GM21619 (cell line): ENCODE data around the gene TMEM132D.

ENCODE experiments used
- ATAC-seq: cut with Tn5 transposase; IDR thresholded peaks from one replicate; pipeline ENCODE4 v1.9.1; 2021; ENCODE audit not compliant: unreplicated experiment

Gene TMEM132D

GRCh38 chr12:129873833-129874208, 30.0 kb downstream of the TMEM132D start:
- no peak for ATAC-seq

- no peak for ATAC-seq
Observed at GRCh38 chr12:129873111-129873832, 30.6 kb downstream of the TMEM132D start.

GRCh38 chr12:129871991-129872972, 31.5 kb downstream of the TMEM132D start:
- no peak for ATAC-seq

- ATAC-seq: no peak
Observed at GRCh38 chr12:129870796-129871195, 33.0 kb downstream of the TMEM132D start.

- no peak for ATAC-seq
Observed at GRCh38 chr12:129870136-129870535, 33.7 kb downstream of the TMEM132D start.

- no peak for ATAC-seq
Observed at GRCh38 chr12:129868575-129868974, 35.2 kb downstream of the TMEM132D start.

- ATAC-seq: no peak
Observed at GRCh38 chr12:129863938-129864337, 39.9 kb downstream of the TMEM132D start.

- ATAC-seq: no peak
Observed at GRCh38 chr12:129862561-129863175, 41.2 kb downstream of the TMEM132D start.

GRCh38 chr12:129861951-129862350, 41.9 kb downstream of the TMEM132D start:
- ATAC-seq: no peak

GRCh38 chr12:129854591-129854990, 49.2 kb downstream of the TMEM132D start:
- no peak for ATAC-seq

GRCh38 chr12:129851296-129851695, 52.5 kb downstream of the TMEM132D start:
- ATAC-seq: no peak

GRCh38 chr12:129848876-129849275, 54.9 kb downstream of the TMEM132D start:
- ATAC-seq: no peak

- no peak for ATAC-seq
Observed at GRCh38 chr12:129847063-129847462, 56.8 kb downstream of the TMEM132D start.

GRCh38 chr12:129844662-129845220, 59.1 kb downstream of the TMEM132D start:
- ATAC-seq: no peak

- ATAC-seq: no peak
Observed at GRCh38 chr12:129841251-129841650, 62.6 kb downstream of the TMEM132D start.

GRCh38 chr12:129840145-129840884, 63.5 kb downstream of the TMEM132D start:
- no peak for ATAC-seq

- no peak for ATAC-seq
Observed at GRCh38 chr12:129839679-129840078, 64.1 kb downstream of the TMEM132D start.

GRCh38 chr12:129831294-129831693, 72.5 kb downstream of the TMEM132D start:
- ATAC-seq: no peak

GRCh38 chr12:129830796-129831195, 73.0 kb downstream of the TMEM132D start:
- ATAC-seq: no peak

- ATAC-seq: no peak
Observed at GRCh38 chr12:129827866-129828384, 75.9 kb downstream of the TMEM132D start.
